GM12875 (cell line): ENCODE measurements around the gene FOLR3.
"Not testable (repeated sequence)": the region's sequence is repeated elsewhere in the genome, so short reads cannot be mapped to it uniquely, and the experiment has no call there.

ENCODE experiments used
- H3K4me3 ChIP-seq: one replicate; pipeline ENCODE4 v1.5.1; 2011; ENCODE audit warnings: low read depth, low read length, control low read depth
- CTCF ChIP-seq: IDR thresholded peaks from 2 replicates; pipeline ENCODE4 v1.5.1; 2011; ENCODE audit warnings: low read depth, mild to moderate bottlenecking, control low read depth, inconsistent platforms, low read length, moderate library complexity, borderline replicate concordance; ENCODE audit not compliant: insufficient read depth

Gene FOLR3

GRCh38 chr11:72150882-72151281 lies 15.4 kb downstream of the FOLR3 start:
- no peak for TF ChIP-seq CTCF
- H3K4me3 ChIP-seq, result no peak overlapping the region

GRCh38 chr11:72153874-72154273 lies 18.3 kb downstream of the FOLR3 start:
- not testable (repeated sequence) for H3K4me3 ChIP-seq

GRCh38 chr11:72154816-72155215 lies 19.3 kb downstream of the FOLR3 start:
- H3K4me3 ChIP-seq, result no peak overlapping the region
- no peak for TF ChIP-seq CTCF

- no peak overlapping the region for H3K4me3 ChIP-seq
- TF ChIP-seq CTCF, result no peak
Measured at GRCh38 chr11:72155751-72156150, 20.2 kb downstream of the FOLR3 start.

GRCh38 chr11:72157131-72157530 lies 21.6 kb downstream of the FOLR3 start:
- no peak for TF ChIP-seq CTCF

GRCh38 chr11:72160319-72160718 lies 24.8 kb downstream of the FOLR3 start:
- no peak for TF ChIP-seq CTCF
- no peak overlapping the region for H3K4me3 ChIP-seq

More at GRCh38 chr11:72157131-72157530, 21.6 kb downstream of the FOLR3 start:
- H3K4me3 ChIP-seq, result no peak overlapping the region

GRCh38 chr11:72162891-72163492 lies 27.5 kb downstream of the FOLR3 start:
- no peak for TF ChIP-seq CTCF
- no peak overlapping the region for H3K4me3 ChIP-seq

- not testable (repeated sequence) for H3K4me3 ChIP-seq
Measured at GRCh38 chr11:72164187-72164586, 28.7 kb downstream of the FOLR3 start.

- H3K4me3 ChIP-seq, result not testable (repeated sequence)
Measured at GRCh38 chr11:72169046-72169555, 33.6 kb downstream of the FOLR3 start.

GRCh38 chr11:72169754-72170153 lies 34.2 kb downstream of the FOLR3 start:
- H3K4me3 ChIP-seq, result not testable (repeated sequence)

GRCh38 chr11:72172043-72172442 lies 36.5 kb downstream of the FOLR3 start:
- not testable (repeated sequence) for H3K4me3 ChIP-seq
